ENCODE data around the gene FAM32A.

DNA sequence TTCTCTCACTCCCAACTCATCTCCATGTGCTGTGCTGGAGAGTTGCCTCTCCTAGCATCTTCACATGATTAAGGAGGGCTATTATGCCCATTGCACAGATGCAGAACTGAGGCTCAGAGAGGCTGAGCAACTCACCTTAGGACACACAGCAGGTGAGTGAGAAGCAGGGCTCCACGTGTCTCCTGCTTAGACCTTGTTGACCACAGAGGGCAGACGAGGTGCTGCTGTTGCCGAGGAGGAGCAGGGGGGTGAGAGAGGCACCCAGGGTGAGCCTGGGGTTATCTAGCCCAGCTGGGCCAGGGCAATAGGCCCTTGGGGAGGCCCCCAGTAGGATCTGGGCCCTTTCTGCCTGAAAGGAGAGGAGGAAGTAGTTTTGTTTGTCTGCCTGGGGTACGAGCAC lies 44.2 kb upstream of the FAM32A start:
- TF ChIP-seq POLR2A (IDR thresholded peaks at IDR 0.05) (no peak), EP300 (IDR thresholded peaks at IDR 0.05; ENCODE audit: low read depth) (no peak)
- TF ChIP-seq, protein P1, sequence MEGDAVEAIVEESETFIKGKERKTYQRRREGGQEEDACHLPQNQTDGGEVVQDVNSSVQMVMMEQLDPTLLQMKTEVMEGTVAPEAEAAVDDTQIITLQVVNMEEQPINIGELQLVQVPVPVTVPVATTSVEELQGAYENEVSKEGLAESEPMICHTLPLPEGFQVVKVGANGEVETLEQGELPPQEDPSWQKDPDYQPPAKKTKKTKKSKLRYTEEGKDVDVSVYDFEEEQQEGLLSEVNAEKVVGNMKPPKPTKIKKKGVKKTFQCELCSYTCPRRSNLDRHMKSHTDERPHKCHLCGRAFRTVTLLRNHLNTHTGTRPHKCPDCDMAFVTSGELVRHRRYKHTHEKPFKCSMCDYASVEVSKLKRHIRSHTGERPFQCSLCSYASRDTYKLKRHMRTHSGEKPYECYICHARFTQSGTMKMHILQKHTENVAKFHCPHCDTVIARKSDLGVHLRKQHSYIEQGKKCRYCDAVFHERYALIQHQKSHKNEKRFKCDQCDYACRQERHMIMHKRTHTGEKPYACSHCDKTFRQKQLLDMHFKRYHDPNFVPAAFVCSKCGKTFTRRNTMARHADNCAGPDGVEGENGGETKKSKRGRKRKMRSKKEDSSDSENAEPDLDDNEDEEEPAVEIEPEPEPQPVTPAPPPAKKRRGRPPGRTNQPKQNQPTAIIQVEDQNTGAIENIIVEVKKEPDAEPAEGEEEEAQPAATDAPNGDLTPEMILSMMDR (IDR thresholded peaks at IDR 0.05), result no peak

Data from transverse colon (tissue), 3 donors.